MV-4-11 (cell line): ENCODE data around the gene RPS21.
"Not testable (repeated sequence)": the region's sequence is repeated elsewhere in the genome, so short reads cannot be mapped to it uniquely, and the experiment has no call there.

ENCODE experiments used
- DNase-seq: peaks from one replicate; lab custom pipeline; 2025; lab: John Stamatoyannopoulos, UW

Gene RPS21

DNA sequence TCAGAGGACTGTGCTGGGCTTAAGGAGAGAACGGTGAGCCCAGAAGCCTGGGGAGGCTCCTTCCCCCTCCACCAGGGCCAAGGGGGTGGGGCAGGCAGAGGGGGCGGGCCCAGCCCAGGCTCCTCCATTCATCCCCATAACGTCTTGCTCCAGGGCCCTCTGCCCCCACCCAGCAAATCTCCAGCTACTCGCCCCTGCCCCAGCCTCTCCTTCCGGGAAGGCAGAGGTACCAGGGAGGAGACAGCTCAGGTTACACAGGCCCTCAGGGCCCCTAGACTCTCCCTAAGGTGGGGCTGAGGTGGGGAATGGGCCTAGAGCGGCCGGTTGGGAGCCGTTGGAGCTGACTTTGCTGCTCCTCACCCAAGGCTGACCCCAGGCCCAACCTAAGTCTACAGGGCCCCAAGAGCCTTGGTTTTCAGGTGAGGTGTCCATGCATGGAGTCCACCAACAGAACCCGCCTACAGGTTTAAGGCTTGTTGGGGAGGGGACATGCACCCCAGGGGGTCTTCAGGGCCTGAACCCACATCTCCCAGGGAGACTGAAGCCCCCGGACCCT is 21.0 kb upstream of the RPS21 start:
- DNase-seq, result no peak

DNA sequence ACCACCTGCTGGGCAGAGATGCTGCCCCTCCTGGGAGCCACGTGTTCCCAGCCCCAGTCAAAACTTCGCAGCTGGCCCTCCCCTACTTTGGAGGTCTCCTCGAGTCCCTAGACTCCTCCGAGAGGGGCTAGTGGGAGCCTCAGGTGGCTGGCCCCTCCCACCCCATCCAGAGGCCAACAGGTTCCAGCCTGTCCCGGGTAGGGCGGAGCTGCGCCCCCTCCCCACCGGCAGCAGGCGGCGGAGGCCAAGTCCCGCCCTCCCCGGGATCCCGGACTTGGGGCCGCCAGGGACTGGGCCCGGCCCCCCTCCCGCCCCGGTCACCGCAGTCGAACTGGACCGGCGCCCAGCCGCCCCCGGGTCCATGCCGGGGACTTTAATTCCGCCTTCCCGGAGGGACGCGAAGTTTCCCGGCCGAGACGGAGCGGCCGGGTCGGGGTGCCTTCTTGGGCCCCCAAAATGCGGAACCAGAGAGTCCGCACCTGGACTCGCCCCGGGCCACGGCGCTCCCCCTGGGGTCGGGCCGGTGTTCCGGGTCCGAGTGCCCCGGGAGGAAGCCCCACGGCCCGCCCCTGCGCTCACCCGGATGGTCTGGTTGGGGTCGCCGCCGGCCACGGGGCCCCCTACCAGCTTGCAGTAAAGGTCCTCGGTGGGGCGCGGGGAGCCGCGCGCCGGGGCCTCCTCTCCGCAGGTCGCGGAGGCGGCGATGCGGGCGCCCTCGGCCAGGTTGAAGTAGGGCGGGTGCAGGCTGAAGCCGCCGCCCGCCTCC is 20.4 kb upstream of the RPS21 start:
- no peak for DNase-seq

DNA sequence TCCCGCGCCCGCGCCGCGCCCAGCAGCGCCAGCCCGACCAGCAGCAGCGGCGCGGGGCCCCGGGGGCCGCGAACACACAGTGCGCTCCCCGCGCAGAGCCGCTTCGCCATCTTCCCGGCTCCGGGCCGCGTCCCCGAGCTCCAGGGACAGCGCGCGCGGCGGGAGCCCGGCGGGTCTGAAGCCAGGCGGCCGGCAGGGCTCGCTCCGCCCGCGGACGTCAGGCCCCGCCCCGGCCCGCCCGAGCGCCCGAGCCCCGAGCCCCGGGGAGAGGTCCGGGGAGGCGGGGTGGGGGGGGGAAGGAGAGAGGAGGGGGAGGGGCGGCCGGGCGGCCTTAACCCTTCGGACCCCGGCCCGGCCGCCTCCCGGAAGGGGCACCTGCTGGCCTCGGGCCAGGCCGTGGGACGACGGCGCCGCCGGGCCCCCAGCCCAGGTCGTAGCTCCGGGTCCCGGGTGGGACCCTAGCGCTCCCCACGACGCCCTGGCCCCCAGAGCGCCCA is 19.7 kb upstream of the RPS21 start, which contains the start of gene LAMA5:
Gene LAMA5, minus strand, starts transcription at position 177 of the 497 bp plus-strand sequence. Its CDS starts 67 bp downstream, at position 110.
- DNase-seq, result no peak

DNA sequence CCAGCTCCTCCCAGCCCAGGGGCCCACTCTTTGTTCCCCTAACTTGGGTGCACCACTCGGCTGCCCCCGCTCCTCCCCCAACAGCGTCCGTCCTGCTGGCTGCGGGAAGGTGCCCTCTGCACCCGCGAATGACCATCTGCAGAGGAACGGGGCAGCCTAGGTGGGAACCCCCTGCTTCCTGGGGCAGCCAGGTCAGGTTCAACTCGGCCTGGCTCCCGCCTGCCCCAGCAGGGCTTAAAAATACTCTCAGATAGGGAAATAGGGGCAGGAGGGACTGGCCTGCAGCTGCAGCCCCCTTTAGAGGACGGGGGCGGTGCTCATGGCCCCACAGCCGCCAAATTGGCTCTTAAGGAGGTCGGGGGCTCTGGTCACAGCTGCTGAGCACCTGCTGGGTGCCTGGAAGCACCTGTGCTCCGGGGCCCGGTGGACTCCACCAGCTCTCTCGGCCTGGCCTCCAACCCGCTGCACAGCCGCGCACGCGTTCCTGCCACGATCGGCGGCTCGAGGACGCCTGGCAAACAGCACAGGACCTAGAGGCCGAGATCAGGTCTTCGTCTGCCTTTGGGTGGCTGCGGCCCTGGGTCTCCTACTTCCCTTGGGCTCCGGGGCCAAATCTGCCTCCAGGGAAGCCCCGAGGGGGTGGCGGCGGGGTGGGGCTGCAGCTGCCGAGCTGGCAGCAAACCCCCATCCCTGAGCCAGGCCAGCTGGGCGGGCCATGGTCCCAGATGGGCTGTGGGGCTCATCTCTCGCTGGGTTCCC is 19.1 kb upstream of the RPS21 start:
- DNase-seq, result no peak

DNA sequence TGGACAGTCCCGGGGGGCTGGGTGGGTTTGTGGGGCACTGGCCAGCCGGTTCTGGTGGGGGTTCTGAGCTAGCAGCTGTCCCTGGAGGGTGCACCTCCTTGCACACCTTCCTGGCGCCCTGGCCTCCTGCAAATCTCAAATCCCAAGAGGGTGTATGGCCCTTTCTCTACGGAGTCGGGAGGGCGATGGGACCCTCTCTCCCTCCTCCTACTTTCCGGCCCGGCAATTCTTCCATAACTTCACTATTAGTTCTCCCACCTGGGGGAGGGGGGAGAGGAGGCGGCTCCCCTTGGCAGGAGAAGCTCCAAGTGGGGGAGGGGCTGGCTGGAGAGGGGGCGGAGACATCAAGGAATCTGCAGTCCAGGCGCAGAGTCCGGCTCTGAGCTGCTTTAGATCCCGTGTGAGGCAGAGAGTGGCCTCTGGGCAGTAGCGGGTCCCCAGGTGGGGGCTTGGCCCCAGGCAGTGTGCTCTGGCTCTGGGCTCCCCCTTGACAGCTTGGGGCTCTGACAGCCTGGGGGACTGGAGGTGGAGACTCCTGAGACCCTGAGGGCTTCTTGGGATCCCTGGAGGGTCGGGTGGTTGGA is 18.4 kb upstream of the RPS21 start:
- DNase-seq, result no peak

DNA sequence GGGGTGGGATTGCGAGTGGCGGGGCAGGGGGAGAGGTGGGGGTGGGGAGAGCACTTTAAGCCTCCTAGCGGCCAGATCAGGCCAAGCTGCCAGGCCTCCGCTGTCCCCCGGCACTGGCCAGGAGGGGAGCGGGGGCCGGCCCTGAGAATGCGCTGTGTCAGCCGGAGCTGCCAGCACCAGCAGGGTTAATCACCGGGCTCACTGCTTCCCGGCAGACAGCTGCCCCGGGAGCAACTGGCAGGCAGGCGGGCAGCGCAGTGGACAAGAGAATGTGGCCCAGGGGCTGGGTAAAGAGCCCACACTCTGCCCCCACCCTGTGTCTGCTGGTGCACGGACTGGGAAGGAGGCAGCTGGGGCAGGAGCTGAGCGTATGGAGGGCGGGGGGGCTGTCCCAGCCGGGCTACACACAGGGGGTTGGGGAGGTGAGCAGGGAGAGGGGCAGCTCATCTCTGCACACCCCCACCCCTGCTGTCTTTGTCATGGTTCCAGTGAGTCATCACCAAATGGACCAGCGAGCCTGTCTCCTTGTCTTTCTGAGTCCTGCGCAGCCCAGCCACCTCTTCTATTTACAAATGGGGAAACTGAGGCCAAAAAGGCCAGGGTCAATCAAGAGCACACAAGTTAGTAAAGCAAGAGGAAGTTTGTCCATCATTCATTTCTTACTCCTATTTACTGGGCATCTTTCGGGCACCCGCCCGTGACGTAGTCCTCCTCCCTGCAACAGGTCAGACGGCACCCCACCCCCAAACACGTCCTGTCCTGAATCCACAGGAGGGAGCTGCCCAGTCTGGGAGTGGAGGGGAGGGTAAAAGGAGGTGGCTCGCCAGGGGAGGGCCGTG is 17.7 kb upstream of the RPS21 start:
- no peak for DNase-seq

DNA sequence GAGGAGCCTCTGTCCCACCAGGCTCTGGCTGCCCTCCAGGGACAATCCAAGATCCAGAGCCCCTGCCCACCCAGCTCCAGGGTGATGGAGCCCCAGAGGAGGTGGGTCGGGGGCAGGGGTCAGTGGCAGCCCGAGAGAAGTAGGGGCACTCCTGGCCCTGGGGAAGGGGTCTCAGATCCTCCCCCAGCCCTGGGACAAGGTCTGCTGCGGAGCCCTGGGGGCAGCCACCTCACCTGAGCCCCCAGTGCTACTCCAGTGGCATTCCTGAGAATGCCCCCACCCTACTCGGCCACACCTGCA is 17.1 kb upstream of the RPS21 start:
- no peak for DNase-seq

DNA sequence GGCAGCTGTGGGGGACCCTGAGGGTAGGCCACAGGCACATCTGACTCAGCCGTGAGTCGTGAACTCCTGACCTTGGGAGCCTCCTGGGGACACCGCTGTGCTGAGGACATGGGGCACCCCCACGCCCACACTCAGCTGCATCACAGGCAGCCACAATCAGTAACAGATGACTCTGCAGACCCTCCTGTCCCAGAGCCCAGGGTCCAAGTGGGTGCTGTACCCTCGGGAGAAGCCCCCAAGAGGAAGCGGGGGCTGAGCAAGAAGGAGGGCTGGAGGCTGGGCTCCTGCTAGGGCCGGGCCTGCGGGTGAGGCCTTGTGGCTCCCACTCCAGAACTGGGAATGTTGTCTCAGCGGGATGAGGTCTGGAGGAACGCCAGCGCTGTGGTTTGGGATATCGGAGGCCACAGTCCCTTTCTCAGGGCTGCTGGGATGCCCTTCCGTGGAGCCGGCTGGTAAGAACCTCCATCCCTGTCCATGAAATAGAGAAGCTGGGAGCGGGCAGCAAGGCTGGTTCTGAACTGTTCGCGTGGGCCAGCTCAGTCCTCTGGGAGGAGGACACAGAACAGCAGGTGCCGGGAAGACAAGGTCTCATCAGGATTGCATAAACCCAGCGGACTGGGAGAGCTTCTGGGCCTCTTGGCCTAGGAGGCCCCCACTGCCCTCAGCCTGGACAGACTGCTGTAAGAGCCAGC is 16.6 kb upstream of the RPS21 start:
- no peak for DNase-seq

DNA sequence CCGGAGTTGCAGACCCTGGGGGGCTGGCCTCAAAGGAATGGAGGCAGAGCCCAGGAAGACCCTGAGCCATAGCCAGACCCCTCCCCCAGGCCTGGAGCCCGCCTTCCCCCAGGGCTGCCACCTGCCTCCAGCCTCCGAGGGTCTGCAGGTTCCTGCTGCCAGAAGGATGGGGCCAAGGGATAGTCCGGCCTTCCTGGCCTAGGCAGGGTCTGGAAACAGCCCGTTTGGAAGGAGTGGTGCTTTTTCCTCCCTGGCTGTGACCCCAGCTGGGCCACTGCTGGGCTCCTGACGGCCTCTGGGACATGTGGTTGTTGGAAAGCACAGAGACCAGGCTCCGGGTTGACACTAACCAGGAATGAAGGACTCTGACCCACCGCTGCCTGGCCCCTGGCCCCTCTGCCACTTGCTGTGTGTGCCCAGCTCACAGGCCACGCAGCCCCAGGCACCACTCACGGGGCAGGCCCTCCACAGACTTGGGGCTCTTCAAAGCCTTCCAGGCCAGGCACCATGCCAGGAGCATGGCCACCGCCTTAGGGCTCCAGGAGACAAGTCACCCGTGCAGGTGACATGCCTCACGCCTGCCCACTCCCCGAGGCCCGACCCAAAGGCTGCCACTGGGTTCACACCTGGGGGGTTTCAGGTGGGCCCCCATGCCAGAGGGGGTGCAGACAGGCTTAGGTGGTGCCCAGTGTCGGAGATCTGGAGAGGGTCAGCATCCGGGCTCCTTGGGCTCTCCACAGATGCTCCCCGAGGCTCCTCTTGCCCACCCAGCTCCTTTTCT is 15.9 kb upstream of the RPS21 start:
- DNase-seq, result no peak

DNA sequence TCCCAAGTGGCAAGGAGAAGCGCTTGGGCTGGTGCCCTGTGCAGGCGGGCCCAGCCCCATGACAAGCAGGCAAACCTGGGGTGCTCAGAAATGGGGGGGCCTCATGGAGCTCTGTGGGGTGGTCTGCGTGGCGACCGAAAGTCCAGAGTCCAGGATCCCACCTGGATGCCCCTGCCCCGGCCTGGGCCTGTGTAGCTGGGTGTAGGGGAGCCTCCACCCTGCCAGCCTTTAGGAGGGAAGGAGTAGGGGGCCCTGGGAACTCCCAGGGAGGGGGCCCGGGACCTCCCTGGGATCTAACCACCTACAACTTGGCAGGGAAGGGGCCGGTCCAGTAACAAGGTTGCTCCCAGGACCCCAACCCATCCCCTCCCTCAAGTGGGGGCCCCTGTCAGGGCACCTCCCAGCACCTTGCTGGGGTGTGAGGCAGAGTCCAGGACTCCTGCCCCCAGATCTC is 15.3 kb upstream of the RPS21 start:
- no peak for DNase-seq

DNA sequence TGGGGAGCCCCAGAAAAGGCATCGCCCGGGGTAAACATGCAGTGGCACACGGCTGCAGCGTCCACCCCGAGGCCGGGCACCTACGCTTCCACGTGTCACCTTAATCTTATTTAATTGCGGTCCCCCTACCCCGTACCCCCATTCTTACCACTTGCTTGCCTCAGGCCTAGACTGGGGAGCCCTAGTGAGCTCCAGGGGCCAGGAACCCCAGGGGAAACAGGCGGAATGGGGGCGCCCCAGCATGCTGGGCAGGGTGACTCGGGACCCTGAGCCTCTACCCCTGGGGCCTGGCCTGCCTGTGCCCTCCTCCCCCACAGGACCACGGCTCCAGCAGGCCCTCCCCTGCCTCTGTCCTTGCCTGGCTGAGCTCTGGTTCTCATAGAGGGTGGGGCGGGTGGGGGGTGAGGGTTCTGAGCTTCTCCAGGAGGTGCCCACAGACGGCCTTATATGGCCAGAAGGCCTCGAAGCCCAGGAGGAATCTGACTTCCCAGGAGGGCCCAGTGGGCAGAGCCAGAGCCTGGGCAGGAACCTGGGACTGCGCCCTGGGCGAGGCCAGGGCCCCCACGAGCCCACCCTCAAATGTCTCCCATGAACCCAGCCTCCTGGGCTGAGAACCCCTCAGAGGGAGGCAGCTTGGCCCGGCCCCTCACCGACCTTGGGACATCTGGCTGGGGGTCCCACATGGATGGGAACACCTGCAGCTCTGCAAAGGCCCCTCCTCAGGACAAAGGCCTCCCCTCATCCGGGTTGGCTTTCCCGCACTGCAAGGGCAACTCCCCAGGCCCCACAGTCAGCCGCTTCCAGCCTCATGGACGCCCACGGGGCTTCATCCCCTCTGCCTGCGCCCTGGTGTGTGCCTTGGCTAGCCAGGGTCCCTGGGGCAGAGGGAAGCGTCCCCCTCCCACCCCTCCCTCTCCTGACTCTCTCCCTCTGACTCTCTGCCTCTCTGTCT is 14.6 kb upstream of the RPS21 start:
- DNase-seq, result no peak

DNA sequence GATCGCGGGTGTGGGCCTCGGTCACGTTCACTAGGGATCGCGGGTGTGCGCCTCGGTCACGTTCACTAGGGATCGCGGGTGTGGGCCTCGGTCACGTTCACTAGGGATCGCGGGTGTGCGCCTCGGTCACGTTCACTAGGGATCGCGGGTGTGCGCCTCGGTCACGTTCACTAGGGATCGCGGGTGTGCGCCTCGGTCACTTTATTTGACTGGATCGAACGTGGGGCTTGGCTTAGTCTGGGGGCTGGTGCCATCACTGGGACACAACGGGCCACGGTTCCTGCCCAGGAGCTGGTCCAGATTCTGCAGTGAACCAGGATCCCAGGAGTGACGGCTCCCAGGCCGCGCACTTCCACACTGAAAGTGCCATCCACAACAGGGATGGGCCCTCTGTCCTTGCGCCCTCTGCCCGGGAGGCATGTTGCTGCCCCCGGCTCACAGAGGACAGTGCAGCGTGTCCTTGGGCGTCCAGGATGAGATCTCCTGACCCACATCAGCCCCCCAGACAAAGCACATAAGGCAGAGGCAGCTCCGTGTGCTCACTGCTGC is 13.2 kb upstream of the RPS21 start:
- DNase-seq, result not testable (repeated sequence)

DNA sequence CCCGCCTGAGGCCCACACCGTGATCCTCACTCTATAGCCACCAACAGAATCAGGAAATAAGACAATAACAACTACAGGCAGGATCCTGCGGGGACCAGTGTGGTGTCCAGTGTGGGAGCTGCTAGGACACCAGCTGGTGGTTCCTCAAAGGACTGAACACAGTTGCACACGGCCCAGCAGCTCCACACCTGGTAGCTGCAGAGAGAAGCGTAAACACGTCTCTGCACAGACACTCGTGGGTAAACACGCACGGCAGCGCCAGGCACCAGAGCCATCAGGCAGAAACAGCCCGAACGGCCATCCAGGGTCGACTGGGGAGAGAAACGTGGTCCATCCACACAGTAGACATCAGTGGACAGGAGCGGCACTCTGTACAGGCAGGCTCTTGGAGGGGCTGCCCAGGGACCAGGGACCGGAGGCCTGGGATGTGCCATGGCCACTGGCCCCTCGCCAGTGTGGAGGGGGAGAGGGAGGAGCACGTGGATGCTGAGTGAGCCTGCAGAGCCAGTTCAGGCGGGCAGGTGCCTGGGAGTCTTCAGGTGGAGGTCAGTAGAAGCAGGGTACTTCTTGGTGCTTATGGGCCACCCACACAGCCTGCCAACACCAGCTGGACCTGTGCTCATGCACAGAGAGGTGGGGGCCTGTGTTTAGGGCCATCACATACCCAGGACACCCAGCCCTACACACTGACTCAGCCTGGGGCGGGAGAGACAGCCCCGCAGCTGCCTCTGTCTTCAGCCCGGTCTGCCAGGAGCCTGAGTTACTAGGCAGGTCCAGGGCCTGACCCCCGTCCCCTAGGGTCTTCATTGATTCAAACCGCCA is 12.4 kb upstream of the RPS21 start:
- peak; percentile 51 for DNase-seq

DNA sequence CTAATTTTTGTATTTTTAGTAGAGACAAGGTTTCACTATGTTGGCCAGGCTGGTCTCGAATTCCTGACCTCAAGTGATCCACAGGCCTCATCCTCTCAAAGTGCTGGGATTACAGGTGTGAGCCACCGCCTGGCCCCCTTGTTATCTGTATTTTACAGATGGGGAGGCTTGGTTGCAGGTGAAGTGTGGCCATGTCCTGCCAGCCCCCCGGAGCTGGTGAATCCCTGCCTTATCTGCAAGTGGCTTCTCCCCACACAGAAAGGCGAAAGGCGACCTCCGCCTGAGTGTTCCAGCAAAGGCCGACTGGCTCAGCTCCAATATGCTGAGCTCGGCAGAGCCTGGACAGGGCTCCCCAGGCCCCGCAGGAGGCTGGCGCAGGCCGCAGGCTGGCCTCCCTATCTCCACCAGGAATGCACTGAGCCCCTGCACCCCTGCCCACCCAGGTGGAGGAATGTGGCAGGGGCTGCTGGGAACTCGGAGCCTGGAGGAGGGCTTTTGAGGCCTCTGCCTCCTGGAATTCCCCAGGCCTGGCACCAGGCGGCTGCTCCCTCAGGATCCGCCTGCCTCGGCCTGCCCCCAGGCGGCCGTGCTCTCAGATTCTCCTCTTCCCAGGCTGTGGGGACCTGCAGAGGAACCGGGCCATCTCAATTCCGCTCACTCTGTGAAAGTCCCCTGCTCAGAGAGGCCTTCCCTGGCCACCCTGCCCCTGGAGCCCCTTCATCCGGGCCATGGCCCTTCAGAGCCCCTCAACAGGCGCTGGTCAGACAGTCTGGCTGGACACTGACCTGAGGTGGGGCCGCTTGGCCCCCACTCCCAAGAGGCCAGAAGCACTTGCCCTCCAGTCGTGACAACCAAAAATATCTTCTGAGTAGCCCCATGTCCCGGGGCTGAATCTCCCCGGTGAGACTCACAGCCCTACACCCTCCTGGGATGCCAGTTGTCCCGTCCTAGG is 10.5 kb upstream of the RPS21 start:
- DNase-seq, result no peak

DNA sequence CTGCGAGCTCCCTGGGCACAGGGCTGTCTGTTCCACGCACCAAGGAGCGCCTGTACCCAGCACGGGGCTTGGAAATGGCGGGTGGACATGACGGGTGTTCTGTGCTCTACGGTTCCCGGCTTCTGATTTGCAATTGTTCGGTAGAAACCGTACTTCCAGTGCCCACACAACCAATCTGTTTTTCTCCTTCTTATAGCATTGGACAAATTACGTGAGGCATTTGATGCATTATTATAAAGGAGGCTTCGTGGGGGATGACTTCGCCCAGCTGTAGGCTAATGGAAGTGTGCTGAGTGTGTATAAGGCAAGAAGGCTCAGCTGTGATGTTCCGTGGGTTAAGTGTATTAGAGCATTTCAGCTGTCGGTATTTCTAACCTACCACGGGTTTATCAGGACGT is 9.8 kb upstream of the RPS21 start:
- DNase-seq, result no peak

DNA sequence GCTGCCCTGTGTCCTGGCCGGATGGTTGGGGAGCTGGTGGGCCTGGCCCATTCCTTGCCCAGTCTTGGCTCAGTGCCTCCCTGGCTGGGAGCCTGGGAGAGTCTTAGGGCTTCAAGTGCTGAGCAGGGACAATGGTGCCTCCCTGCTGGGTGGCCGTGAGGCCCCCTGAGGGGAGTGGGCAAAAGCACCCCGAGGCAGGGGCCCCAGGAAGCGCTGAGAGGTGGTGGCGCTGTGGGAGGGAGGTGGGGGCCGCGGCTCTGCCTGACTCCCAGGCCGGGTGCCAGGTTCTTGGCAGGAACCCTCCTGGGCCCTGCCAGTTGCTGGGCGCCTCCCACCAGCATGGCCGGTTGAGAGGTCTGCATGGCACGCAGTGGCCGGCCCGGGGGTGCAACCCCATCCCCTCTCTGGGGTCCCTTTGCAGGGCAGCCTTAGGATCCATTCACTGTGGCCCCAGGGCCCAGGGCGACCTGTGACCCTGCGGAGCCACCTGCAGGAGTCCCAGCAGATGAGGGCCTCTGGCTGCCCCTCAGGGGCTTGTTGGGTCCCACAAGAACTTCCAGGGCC is 9.2 kb upstream of the RPS21 start:
- DNase-seq, result no peak
